GM19324 (cell line): ENCODE results near the gene CIB2.

Source experiments
- ATAC-seq: cut with Tn5 transposase; IDR thresholded peaks from one replicate; pipeline ENCODE4 v1.9.1; 2021; ENCODE audit warnings: mild to moderate bottlenecking, moderate library complexity; ENCODE audit not compliant: unreplicated experiment, low FRiP score

Gene CIB2

GRCh38 chr15:78109156-78109555 is 22.1 kb downstream of the CIB2 start:
- no peak for ATAC-seq

- peak; percentile 52 for ATAC-seq
Measured at GRCh38 chr15:78108300-78109084, 22.8 kb downstream of the CIB2 start.

- ATAC-seq = no peak
Measured at GRCh38 chr15:78107471-78107870, 23.8 kb downstream of the CIB2 start.

- no peak for ATAC-seq
Measured at GRCh38 chr15:78105476-78106241, 25.6 kb downstream of the CIB2 start.

GRCh38 chr15:78104566-78105475 is 26.4 kb downstream of the CIB2 start:
- ATAC-seq = no peak

- no peak for ATAC-seq
Measured at GRCh38 chr15:78104119-78104479, 27.1 kb downstream of the CIB2 start.

GRCh38 chr15:78103406-78104118 is 27.7 kb downstream of the CIB2 start:
- no peak for ATAC-seq

- no peak for ATAC-seq
Measured at GRCh38 chr15:78102741-78103140, 28.5 kb downstream of the CIB2 start.

- no peak for ATAC-seq
Measured at GRCh38 chr15:78102211-78102610, 29.0 kb downstream of the CIB2 start.

- ATAC-seq = no peak
Measured at GRCh38 chr15:78101423-78102105, 29.7 kb downstream of the CIB2 start.

- ATAC-seq = no peak
Measured at GRCh38 chr15:78100886-78101285, 30.4 kb downstream of the CIB2 start.

- ATAC-seq = no peak
Measured at GRCh38 chr15:78098131-78098755, 33.0 kb downstream of the CIB2 start.

GRCh38 chr15:78097667-78098066 is 33.6 kb downstream of the CIB2 start:
- no peak for ATAC-seq

- no peak for ATAC-seq
Measured at GRCh38 chr15:78093242-78094020, 37.8 kb downstream of the CIB2 start.

- no peak for ATAC-seq
Measured at GRCh38 chr15:78092261-78093041, 38.8 kb downstream of the CIB2 start, which contains the start of gene SH2D7. Gene SH2D7, plus strand, starts transcription at chr15:78092561. Its CDS starts 24 bp downstream, at chr15:78092585.

- no peak for ATAC-seq
Measured at GRCh38 chr15:78090422-78091063, 40.7 kb downstream of the CIB2 start.

GRCh38 chr15:78088773-78089080 is 42.5 kb downstream of the CIB2 start:
- no peak for ATAC-seq
